NCI-H2196 treated with DMSO at 0.1 percent for 48 hours (cell line): ENCODE results near the gene GRM1.

Source experiments
- DNase-seq: peaks from one replicate; lab custom pipeline; 2025; ENCODE audit not compliant: unreplicated experiment; lab: John Stamatoyannopoulos, UW

The GRM1 gene

GRCh38 chr6:146312608-146313007 lies 283.7 kb downstream of the GRM1 start:
- no peak for DNase-seq

GRCh38 chr6:146315381-146316174 lies 286.7 kb downstream of the GRM1 start:
- no peak for DNase-seq

- no peak for DNase-seq
Observed at GRCh38 chr6:146316175-146316495, 287.3 kb downstream of the GRM1 start.

- no peak for DNase-seq
Observed at GRCh38 chr6:146331013-146331412, 302.2 kb downstream of the GRM1 start.

- DNase-seq, result no peak
Observed at GRCh38 chr6:146335336-146335735, 306.5 kb downstream of the GRM1 start.

- no peak for DNase-seq
Observed at GRCh38 chr6:146336191-146336590, 307.3 kb downstream of the GRM1 start.

- no peak for DNase-seq
Observed at GRCh38 chr6:146337376-146337775, 308.5 kb downstream of the GRM1 start.

GRCh38 chr6:146339716-146340115 lies 310.9 kb downstream of the GRM1 start:
- DNase-seq, result no peak

- no peak for DNase-seq
Observed at GRCh38 chr6:146341493-146342230, 312.8 kb downstream of the GRM1 start.

GRCh38 chr6:146345598-146345997 lies 316.7 kb downstream of the GRM1 start:
- no peak for DNase-seq

GRCh38 chr6:146347090-146347489 lies 318.2 kb downstream of the GRM1 start:
- DNase-seq, result no peak

- no peak for DNase-seq
Observed at GRCh38 chr6:146347690-146348089, 318.8 kb downstream of the GRM1 start.

GRCh38 chr6:146351018-146351417 lies 322.2 kb downstream of the GRM1 start:
- no peak for DNase-seq

- no peak for DNase-seq
Observed at GRCh38 chr6:146352163-146352562, 323.3 kb downstream of the GRM1 start.

- no peak for DNase-seq
Observed at GRCh38 chr6:146354451-146354850, 325.6 kb downstream of the GRM1 start.

- DNase-seq, result no peak
Observed at GRCh38 chr6:146355521-146356100, 326.7 kb downstream of the GRM1 start.

GRCh38 chr6:146357578-146358430 lies 328.9 kb downstream of the GRM1 start:
- DNase-seq, result no peak

- DNase-seq, result no peak
Observed at GRCh38 chr6:146358431-146359046, 329.7 kb downstream of the GRM1 start.

GRCh38 chr6:146359131-146359530 lies 330.3 kb downstream of the GRM1 start:
- no peak for DNase-seq

- no peak for DNase-seq
Observed at GRCh38 chr6:146361128-146361924, 332.5 kb downstream of the GRM1 start.
